Measurements from ENCODE around the gene ZFP30. TPM values are rescaled to one million over a fixed set of nuclear protein-coding genes. Genes with fewer than 3 reads are reported as not detected.
A peak's percentile ranks its signal among the peaks of the same experiment; 100 is the strongest.

Gene ZFP30
- 10 to 100 TPM; 10.1 to 11.4 TPM for total RNA-seq
- polyA plus RNA-seq, result 2.1 TPM

GRCh38 chr19:37655301-37655688, at the start of gene ZFP30:
Gene ZFP30, minus strand, starts transcription at chr19:37655465. Its CDS starts 7,643 bp downstream, at chr19:37647822.
- Mint-ChIP-seq H3K36me3 (peaks cover 4 to 19% (median 5%) of the 10 kb centered on the region in 3 donors), H3K4me3 (peak within 1 kb of the TSS; percentile 92 to 99 (median 94)), H3K9me3 (peaks cover 0 to 10% (median 0%) of the 10 kb centered on the region in 5 donors), H3K4me1 (peaks cover 30 to 39% (median 35%) of the 10 kb centered on the region in 3 donors), H3K27me3 (peaks cover 0 to 2% of the 10 kb centered on the region in 2 donors), H3K27ac (peak within 1 kb of the TSS; percentile 88 to 97 (median 94))
- POLR2A ChIA-PET, result interaction anchor here (0.6 to 2.1 kb wide), 3 partner anchors 37 to 186 kb away, joined by 3 to 6 read pairs (median 6); partner anchors contain the start of genes ZNF540, ZNF570 and ZNF571
- Histone ChIP-seq H3K4me3 (ENCODE audit: low read length) (peak within 1 kb of the TSS; percentile 86), H3K4me1 (ENCODE audit: insufficient read depth, low read length) (peaks cover 18% of the 10 kb centered on the region), H3K36me3 (ENCODE audit: insufficient read depth, low read length) (no peaks in the 10 kb centered on the region), H3K9me3 (ENCODE audit: low read length) (no peaks in the 10 kb centered on the region), H3K27ac (ENCODE audit: low read depth, low read length) (peak within 1 kb of the TSS; percentile 72), H3K27me3 (ENCODE audit: insufficient read depth, low read length, poor library complexity, severe bottlenecking) (no peaks in the 10 kb centered on the region)
- peak; percentile 67 to 83 (median 76) for DNase-seq
- CTCF ChIA-PET, result no interaction called here

GRCh38 chr19:37699057-37699456, 43.8 kb upstream of the ZFP30 start:
- Histone ChIP-seq H3K9me3 (ENCODE audit: low read length) (peaks cover 27% of the 10 kb centered on the region), H3K27ac (ENCODE audit: low read depth, low read length) (no peak overlapping the region), H3K4me3 (ENCODE audit: low read length) (no peak overlapping the region), H3K4me1 (ENCODE audit: insufficient read depth, low read length) (no peaks in the 10 kb centered on the region), H3K36me3 (ENCODE audit: insufficient read depth, low read length) (peaks cover 10% of the 10 kb centered on the region), H3K27me3 (ENCODE audit: insufficient read depth, low read length, poor library complexity, severe bottlenecking) (no peaks in the 10 kb centered on the region)
- POLR2A ChIA-PET, result no interaction called here
- Mint-ChIP-seq H3K36me3 (peaks cover 40 to 69% (median 53%) of the 10 kb centered on the region in 3 donors), H3K4me3 (no peak overlapping the region), H3K27me3 (no peaks in the 10 kb centered on the region), H3K4me1 (no peaks in the 10 kb centered on the region), H3K9me3 (peaks cover 14 to 71% (median 51%) of the 10 kb centered on the region in 5 donors), H3K27ac (no peak overlapping the region)
- CTCF ChIA-PET, result no interaction called here
- no peak for DNase-seq

GRCh38 chr19:37698216-37698615, 43.0 kb upstream of the ZFP30 start:
- Mint-ChIP-seq H3K4me3 (peak overlapping the region in 1 of 7 donors; percentile 22), H3K4me1 (no peaks in the 10 kb centered on the region), H3K27ac (no peak overlapping the region), H3K36me3 (peaks cover 37 to 63% (median 47%) of the 10 kb centered on the region in 3 donors), H3K27me3 (no peaks in the 10 kb centered on the region), H3K9me3 (peaks cover 14 to 69% (median 51%) of the 10 kb centered on the region in 5 donors)
- no peaks in the 10 kb centered on the region for H3K27me3 ChIP-seq (ENCODE audit: insufficient read depth, low read length, poor library complexity, severe bottlenecking)
- no peak overlapping the region for H3K4me3 ChIP-seq (ENCODE audit: low read length)
- ChIA-PET POLR2A (no interaction called here), CTCF (no interaction called here)
- peaks cover 10% of the 10 kb centered on the region for H3K36me3 ChIP-seq (ENCODE audit: insufficient read depth, low read length)
- H3K4me1 ChIP-seq (ENCODE audit: insufficient read depth, low read length), result no peaks in the 10 kb centered on the region
- peaks cover 27% of the 10 kb centered on the region for H3K9me3 ChIP-seq (ENCODE audit: low read length)
- DNase-seq, result no peak
- H3K27ac ChIP-seq (ENCODE audit: low read depth, low read length), result no peak overlapping the region

- H3K27me3 ChIP-seq (ENCODE audit: insufficient read depth, low read length, poor library complexity, severe bottlenecking), result no peaks in the 10 kb centered on the region
- CTCF ChIA-PET, result no interaction called here
- H3K27me3 Mint-ChIP-seq, result no peaks in the 10 kb centered on the region
- no peak overlapping the region for H3K27ac Mint-ChIP-seq
- POLR2A ChIA-PET, result no interaction called here
- peaks cover 10 to 12% (median 11%) of the 10 kb centered on the region in 3 donors for H3K4me1 Mint-ChIP-seq
- no peak for DNase-seq
- H3K9me3 ChIP-seq (ENCODE audit: low read length), result peaks cover 25% of the 10 kb centered on the region
- peaks cover 10% of the 10 kb centered on the region for H3K36me3 ChIP-seq (ENCODE audit: insufficient read depth, low read length)
- H3K36me3 Mint-ChIP-seq, result peaks cover 22 to 49% (median 36%) of the 10 kb centered on the region in 3 donors
- no peak overlapping the region for H3K4me3 ChIP-seq (ENCODE audit: low read length)
- peaks cover 11 to 62% (median 38%) of the 10 kb centered on the region in 5 donors for H3K9me3 Mint-ChIP-seq
- no peaks in the 10 kb centered on the region for H3K4me1 ChIP-seq (ENCODE audit: insufficient read depth, low read length)
- H3K4me3 Mint-ChIP-seq, result no peak overlapping the region
- no peak overlapping the region for H3K27ac ChIP-seq (ENCODE audit: low read depth, low read length)
These were observed 40.1 kb upstream of the ZFP30 start for GRCh38 chr19:37695144-37695899.

- H3K9me3 Mint-ChIP-seq, result peaks cover 3 to 45% (median 22%) of the 10 kb centered on the region in 5 donors
- no peak for DNase-seq
- Histone ChIP-seq H3K9me3 (ENCODE audit: low read length) (peaks cover 6% of the 10 kb centered on the region), H3K27me3 (ENCODE audit: insufficient read depth, low read length, poor library complexity, severe bottlenecking) (no peaks in the 10 kb centered on the region), H3K27ac (ENCODE audit: low read depth, low read length) (no peak overlapping the region), H3K4me3 (ENCODE audit: low read length) (no peak overlapping the region), H3K36me3 (ENCODE audit: insufficient read depth, low read length) (no peaks in the 10 kb centered on the region), H3K4me1 (ENCODE audit: insufficient read depth, low read length) (no peaks in the 10 kb centered on the region)
- ChIA-PET CTCF (interaction anchor here (1.4 kb wide), 1 partner anchor 26 kb away, joined by 5 read pairs; the partner anchor contains the start of gene ZNF607), POLR2A (interaction anchor here (1.3 to 1.8 kb wide), 3 partner anchors 38 to 224 kb away, joined by 5 to 10 read pairs (median 6); partner anchors contain the start of genes ZFP30, ZNF540, ZNF570 and ZNF571)
- H3K4me1 Mint-ChIP-seq, result peaks cover 11 to 12% (median 11%) of the 10 kb centered on the region in 3 donors
- H3K27ac Mint-ChIP-seq, result peak overlapping the region in 1 of 8 donors; percentile 27
- H3K36me3 Mint-ChIP-seq, result peaks cover 10 to 36% (median 18%) of the 10 kb centered on the region in 3 donors
- H3K27me3 Mint-ChIP-seq, result no peaks in the 10 kb centered on the region
- peak overlapping the region in 4 of 7 donors; percentile 5 to 38 (median 10) for H3K4me3 Mint-ChIP-seq
These were observed 37.8 kb upstream of the ZFP30 start for GRCh38 chr19:37692956-37693620.

- Histone ChIP-seq H3K9me3 (ENCODE audit: low read length) (peaks cover 2% of the 10 kb centered on the region), H3K4me1 (ENCODE audit: insufficient read depth, low read length) (no peaks in the 10 kb centered on the region), H3K27me3 (ENCODE audit: insufficient read depth, low read length, poor library complexity, severe bottlenecking) (no peaks in the 10 kb centered on the region), H3K4me3 (ENCODE audit: low read length) (peak overlapping the region; percentile 87), H3K27ac (ENCODE audit: low read depth, low read length) (peak overlapping the region; percentile 60), H3K36me3 (ENCODE audit: insufficient read depth, low read length) (no peaks in the 10 kb centered on the region)
- H3K4me3 Mint-ChIP-seq, result peak overlapping the region; percentile 86 to 94 (median 92)
- peak; percentile 47 to 86 (median 74) for DNase-seq
- peaks cover 3 to 34% (median 13%) of the 10 kb centered on the region in 3 donors for H3K36me3 Mint-ChIP-seq
- ChIA-PET CTCF (interaction anchor here (1.4 kb wide), 1 partner anchor 27 kb away, joined by 5 read pairs; the partner anchor contains the start of gene ZNF607), POLR2A (interaction anchor here (1.1 to 1.8 kb wide), 4 partner anchors 37 to 223 kb away, joined by 4 to 10 read pairs (median 6); partner anchors contain the start of genes ZFP30, ZNF540, ZNF570 and ZNF571)
- H3K9me3 Mint-ChIP-seq, result peaks cover 3 to 41% (median 18%) of the 10 kb centered on the region in 5 donors
- peaks cover 11 to 12% (median 11%) of the 10 kb centered on the region in 3 donors for H3K4me1 Mint-ChIP-seq
- H3K27ac Mint-ChIP-seq, result peak overlapping the region; percentile 72 to 95 (median 90)
- H3K27me3 Mint-ChIP-seq, result no peaks in the 10 kb centered on the region
These were observed 36.7 kb upstream of the ZFP30 start for GRCh38 chr19:37691881-37692504.

- H3K27ac ChIP-seq (ENCODE audit: low read depth, low read length), result no peak overlapping the region
- H3K9me3 Mint-ChIP-seq, result peaks cover 19 to 52% (median 35%) of the 10 kb centered on the region in 5 donors
- H3K4me3 ChIP-seq (ENCODE audit: low read length), result no peak overlapping the region
- DNase-seq, result no peak
- no peak overlapping the region for H3K4me3 Mint-ChIP-seq
- no peaks in the 10 kb centered on the region for H3K36me3 ChIP-seq (ENCODE audit: insufficient read depth, low read length)
- POLR2A ChIA-PET, result no interaction called here
- no peaks in the 10 kb centered on the region for H3K4me1 Mint-ChIP-seq
- H3K9me3 ChIP-seq (ENCODE audit: low read length), result peaks cover 4% of the 10 kb centered on the region
- CTCF ChIA-PET, result no interaction called here
- H3K27ac Mint-ChIP-seq, result no peak overlapping the region
- no peaks in the 10 kb centered on the region for H3K27me3 ChIP-seq (ENCODE audit: insufficient read depth, low read length, poor library complexity, severe bottlenecking)
- peaks cover 4 to 48% (median 40%) of the 10 kb centered on the region in 3 donors for H3K36me3 Mint-ChIP-seq
- H3K4me1 ChIP-seq (ENCODE audit: insufficient read depth, low read length), result no peaks in the 10 kb centered on the region
- no peaks in the 10 kb centered on the region for H3K27me3 Mint-ChIP-seq
These were observed 28.3 kb upstream of the ZFP30 start for GRCh38 chr19:37683520-37683919.

All from CD8-positive, alpha-beta memory T cell (primary cell).